ENCODE results near the gene FEN1.
A peak's percentile ranks its signal among the peaks of the same experiment; 100 is the strongest.

Gene FEN1

DNA sequence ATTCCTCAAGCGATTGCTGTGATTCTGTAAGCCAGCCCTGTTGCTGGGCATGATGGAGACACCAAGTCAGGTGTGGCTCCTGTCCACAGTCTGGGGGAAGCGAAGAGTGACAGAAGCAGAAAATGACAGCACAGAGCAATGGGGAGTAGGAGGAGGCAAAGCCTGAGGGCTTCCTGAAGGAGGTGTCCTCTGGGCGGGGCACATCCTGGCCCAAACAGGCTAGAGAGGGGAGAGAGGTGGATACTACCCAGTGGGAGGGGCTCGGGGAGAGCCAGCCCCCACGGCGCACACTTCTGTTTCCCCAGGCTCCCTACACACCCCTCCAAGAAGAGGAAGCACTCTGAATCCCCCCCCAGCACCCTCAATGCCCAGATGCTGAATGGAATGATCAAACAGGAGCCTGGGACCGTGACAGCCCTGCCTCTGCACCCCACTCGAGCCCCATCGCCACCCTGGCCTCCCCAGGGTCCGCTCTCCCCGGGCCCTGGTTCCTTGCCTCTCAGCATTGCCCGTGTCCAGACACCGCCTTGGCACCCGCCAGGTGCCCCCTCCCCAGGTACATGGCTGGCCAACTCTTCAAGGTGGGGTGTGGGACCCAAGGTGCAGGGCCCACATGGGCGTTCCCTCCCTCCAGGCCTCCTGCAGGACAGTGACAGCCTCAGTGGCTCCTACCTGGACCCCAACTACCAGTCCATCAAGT, 21.4 kb upstream of the FEN1 start:
- intact Hi-C loops (cut with DNase I): no loop called here
- DNase-seq: no peak

- intact Hi-C loops (cut with DNase I): no loop called here
Observed at GRCh38 chr11:61771985-61772455, 20.7 kb upstream of the FEN1 start.

GRCh38 chr11:61773356-61773755, 19.4 kb upstream of the FEN1 start:
- intact Hi-C loops (cut with DNase I): no loop called here
- DNase-seq: no peak

More at GRCh38 chr11:61771985-61772455, 20.7 kb upstream of the FEN1 start:
- no peak for DNase-seq

DNA sequence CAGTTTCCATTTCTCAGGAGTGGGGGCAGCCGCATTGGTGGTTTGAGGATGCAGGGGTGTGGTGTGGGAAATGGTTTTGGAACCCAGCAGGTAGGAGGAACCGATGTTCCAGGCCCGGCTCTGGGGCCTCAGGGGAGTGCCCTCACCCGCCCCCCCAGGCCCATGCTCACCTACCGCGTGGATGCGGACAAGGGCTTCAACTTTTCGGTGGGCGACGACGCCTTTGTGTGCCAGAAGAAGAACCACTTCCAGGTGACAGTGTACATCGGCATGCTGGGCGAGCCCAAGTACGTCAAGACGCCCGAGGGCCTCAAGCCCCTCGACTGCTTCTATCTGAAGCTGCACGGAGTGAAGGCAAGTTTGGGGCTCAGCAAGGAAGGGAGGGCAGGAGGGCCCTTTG, 18.9 kb upstream of the FEN1 start:
- DNase-seq: no peak
- intact Hi-C loops (cut with DNase I): no loop called here

DNA sequence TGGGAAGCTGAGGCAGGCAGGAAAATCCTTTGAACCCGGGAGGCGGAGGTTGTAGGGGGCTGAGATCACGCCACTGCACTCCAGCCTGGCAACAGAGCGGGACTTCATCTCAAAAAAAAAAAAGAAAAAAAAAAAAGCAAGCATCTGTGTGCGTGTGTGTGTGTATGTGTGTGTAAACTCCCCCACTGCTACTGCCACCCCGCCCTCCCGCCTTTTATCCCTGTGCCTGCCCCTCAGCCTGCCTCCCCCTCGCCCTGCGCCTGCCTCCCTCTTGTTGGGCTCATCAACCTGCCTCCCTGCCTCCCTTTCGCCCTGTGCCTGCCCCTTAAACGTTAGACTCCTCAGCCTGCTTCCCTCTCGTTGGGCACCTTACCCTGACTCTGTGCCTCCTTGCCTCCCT, 18.3 kb upstream of the FEN1 start:
- intact Hi-C loops (cut with DNase I): no loop called here
- DNase-seq: peak in 6 of 42 donors; percentile 48 to 74 (median 56)

DNA sequence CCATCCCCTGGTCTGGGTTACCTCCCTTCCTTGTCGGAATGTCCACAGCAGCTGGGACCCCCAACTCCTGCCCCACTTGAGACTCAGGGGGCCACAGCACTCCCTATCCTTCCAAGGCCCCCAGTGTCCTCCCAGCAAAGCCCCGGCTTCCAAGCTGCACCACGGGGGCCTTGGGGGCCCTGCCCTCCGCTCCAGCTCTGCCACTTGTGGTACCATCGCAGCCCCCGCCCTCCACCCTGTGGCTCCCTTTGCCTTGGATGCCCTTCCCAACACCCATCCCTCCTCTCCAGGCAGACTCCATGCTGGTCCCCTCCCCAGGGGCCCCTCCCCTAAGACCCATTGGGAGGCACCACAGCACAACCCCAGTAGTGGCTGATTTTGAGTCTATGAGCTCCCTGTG, 17.6 kb upstream of the FEN1 start:
- no peak for DNase-seq
- intact Hi-C loops (cut with DNase I): no loop called here

DNA sequence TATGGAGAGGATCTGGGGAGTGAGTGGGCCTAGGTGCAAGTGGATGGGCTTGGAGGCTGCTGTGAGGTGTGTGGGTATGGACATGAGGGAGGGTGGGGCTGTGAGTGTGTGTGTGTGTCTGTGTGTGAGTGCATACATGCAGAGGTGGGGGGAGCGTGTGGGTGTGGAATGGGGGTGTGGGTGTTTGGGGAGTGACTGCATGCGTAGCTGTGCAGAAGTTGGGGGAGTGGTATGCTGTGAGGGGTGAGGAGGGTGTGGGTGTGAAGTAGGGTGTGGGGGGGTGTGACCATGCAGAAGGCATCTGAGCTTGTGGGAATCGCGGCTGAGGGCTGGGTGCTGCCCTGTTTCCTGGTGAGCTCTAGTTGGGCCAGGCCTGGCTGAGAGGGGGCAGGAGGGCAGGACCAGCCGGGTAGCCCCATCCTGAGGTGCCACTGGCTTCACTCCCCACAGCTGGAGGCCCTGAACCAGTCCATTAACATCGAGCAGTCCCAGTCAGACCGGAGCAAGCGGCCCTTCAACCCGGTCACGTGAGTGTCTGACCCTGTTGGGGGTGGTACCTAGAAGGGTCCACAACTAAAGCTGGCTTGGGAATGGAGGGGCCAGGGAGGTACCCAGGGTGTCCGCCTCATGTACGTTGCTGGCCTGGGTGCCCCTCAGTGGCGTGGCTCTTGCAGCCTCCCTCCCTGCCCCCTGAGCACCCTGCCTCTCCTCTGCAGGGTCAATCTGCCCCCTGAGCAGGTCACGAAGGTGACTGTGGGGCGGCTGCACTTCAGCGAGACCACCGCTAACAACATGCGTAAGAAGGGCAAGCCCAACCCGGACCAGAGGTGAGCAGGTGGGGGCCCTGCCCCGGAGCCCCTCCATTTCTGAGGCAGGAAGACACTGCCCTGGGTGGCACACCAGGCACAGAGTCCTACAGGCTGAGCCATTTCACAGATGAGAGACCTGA, 16.8 kb upstream of the FEN1 start:
- no peak for DNase-seq
- intact Hi-C loops (cut with DNase I): no loop called here

DNA sequence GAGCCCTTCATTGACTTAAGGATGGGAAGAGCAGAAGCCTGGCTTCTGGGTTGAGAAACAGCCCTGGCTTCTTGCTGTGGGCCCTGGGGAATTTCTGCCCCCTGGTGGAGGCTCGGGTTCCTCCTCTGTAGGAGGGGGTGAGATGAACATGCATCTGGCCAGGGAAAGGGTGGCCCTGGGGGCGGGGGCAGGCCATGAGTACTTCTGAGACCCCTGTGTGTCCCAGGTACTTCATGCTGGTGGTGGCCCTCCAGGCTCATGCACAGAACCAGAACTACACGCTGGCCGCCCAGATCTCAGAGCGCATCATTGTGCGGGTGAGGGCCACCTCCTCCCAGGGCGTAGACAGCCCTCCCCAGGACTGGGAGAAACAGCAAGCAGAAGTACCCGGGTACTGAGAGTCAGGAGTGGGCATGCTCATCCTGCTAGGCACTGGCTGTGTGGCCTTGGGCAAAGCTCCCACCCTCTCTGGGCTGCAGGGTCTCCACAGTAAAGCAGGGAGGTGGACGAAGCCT, 16.1 kb upstream of the FEN1 start:
- peak in 41 of 42 donors; percentile 49 to 92 (median 76) for DNase-seq
- intact Hi-C loops (cut with DNase I): no loop called here

- DNase-seq: peak in 28 of 42 donors; percentile 30 to 78 (median 54)
- intact Hi-C loops (cut with DNase I): no loop called here
Observed at GRCh38 chr11:61777234-61778090, 15.2 kb upstream of the FEN1 start.

DNA sequence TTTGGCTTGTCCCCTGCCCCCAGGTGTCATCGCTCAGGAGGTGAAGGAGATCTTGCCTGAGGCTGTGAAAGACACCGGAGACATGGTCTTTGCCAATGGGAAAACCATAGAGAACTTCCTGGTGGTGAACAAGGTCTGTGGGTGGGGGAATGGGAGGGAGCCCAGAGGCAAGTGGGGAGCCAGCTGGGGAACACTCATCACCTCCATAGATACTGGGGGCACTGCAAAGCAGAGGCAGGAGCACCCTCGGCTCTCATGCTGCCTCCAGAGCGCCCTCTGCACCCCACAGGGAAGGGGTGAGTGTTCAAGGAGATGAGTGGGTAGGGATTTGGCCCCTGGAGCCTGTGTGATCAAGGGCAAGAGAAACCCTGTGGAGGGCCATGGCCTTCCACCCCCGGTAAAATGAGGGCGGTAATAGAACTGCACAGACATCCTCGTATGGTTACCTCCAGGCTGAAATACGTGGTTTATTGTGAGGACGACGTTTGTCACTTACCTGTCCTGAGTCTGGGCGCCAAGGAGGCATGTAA, 14.3 kb upstream of the FEN1 start:
- intact Hi-C loops (cut with DNase I): no loop called here
- no peak for DNase-seq

GRCh38 chr11:61778920-61779650, 13.6 kb upstream of the FEN1 start:
- peak in 1 of 42 donors; percentile 1 for DNase-seq
- intact Hi-C loops (cut with DNase I): no loop called here

GRCh38 chr11:61779666-61780525, 12.8 kb upstream of the FEN1 start:
- intact Hi-C loops (cut with DNase I): no loop called here
- peak in 1 of 42 donors; percentile 0 for DNase-seq

GRCh38 chr11:61780581-61781162, 12.0 kb upstream of the FEN1 start:
- intact Hi-C loops (cut with DNase I): no loop called here
- DNase-seq: no peak

- intact Hi-C loops (cut with DNase I): no loop called here
- no peak for DNase-seq
Observed at GRCh38 chr11:61781585-61781984, 11.1 kb upstream of the FEN1 start.

- intact Hi-C loops (cut with DNase I): no loop called here
- DNase-seq: no peak
Observed at GRCh38 chr11:61782299-61782698, 10.4 kb upstream of the FEN1 start.

DNA sequence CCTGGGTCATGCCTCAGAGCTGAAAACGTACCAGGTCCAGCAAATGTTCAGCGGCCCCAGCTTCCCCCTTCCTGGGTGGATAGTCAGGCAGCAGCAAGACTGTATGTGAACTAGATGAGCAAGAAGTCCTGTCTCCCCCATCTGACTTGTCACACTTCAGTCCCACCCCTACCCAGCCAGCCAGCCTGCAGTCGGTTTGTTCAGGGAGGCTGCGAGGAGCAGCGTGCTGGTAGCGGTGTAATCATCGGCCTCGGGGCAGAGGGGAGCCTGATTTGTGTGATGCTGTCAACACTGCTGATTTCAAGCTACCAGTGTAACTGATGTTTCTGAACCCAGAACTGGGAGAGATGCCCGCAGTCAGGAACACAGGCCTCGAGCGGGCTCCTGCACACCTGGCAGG, 9.9 kb upstream of the FEN1 start:
- DNase-seq: peak in 1 of 42 donors; percentile 0
- intact Hi-C loops (cut with DNase I): no loop called here

Measured in head of caudate nucleus (tissue), 42 donors.